ENCODE results near the gene TEX38.

DNA sequence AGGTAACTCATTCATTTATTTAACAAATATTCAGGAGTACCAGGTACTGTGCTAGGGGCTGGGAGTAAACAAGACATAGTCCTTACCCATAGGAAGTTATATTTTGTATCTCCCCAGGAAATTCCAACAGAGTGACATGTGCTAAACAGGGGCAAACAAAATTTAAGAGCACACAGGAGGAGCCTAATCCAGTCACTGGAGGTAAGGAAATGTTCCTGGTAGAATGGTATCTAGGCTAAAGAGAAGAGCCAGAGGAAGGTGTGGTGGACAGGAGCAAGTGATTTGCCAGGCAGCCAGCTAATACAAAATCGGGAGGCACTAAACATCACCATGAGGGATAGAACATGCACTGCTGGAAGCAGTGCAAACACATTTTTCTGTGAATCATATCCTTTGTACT lies 10.4 kb downstream of the TEX38 start:
- no peak for TF ChIP-seq POLR2A (IDR thresholded peaks at IDR 0.05)
- TF ChIP-seq, protein P1, sequence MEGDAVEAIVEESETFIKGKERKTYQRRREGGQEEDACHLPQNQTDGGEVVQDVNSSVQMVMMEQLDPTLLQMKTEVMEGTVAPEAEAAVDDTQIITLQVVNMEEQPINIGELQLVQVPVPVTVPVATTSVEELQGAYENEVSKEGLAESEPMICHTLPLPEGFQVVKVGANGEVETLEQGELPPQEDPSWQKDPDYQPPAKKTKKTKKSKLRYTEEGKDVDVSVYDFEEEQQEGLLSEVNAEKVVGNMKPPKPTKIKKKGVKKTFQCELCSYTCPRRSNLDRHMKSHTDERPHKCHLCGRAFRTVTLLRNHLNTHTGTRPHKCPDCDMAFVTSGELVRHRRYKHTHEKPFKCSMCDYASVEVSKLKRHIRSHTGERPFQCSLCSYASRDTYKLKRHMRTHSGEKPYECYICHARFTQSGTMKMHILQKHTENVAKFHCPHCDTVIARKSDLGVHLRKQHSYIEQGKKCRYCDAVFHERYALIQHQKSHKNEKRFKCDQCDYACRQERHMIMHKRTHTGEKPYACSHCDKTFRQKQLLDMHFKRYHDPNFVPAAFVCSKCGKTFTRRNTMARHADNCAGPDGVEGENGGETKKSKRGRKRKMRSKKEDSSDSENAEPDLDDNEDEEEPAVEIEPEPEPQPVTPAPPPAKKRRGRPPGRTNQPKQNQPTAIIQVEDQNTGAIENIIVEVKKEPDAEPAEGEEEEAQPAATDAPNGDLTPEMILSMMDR (IDR thresholded peaks at IDR 0.05) = no peak
